Neutrophil (primary cell): Measurements from ENCODE around the gene NKG7.
"Not testable (repeated sequence)": the region's sequence is repeated elsewhere in the genome, so short reads cannot be mapped to it uniquely, and the experiment has no call there.

Source experiments
- H3K27ac ChIP-seq: fragments of 200-600 bp; sonication (generic); 2 replicates; pipeline ENCODE4 v1.5.1; 2016; ENCODE audit warnings: mild to moderate bottlenecking, moderate library complexity
- H3K27me3 ChIP-seq: fragments of 200-600 bp; sonication (generic); 2 replicates; pipeline ENCODE4 v1.6.0; 2016; ENCODE audit warnings: mild to moderate bottlenecking
- H3K36me3 ChIP-seq: fragments of 200-600 bp; sonication (generic); 2 replicates; pipeline ENCODE4 v1.5.1; 2017
- H3K4me1 ChIP-seq, 2 experiments: fragments of 200-600 bp in 1 of 2; sonication (generic) in 1 of 2; 1 replicate in 1 of 2; 2 replicates in 1 of 2; pipeline versions ENCODE4 v1.5.1 to v1.6.1; 2013 to 2016; ENCODE audit warnings: low read depth in 1 of 2, low read length in 1 of 2, mild to moderate bottlenecking in 1 of 2, moderate library complexity in 1 of 2; ENCODE audit not compliant: control insufficient read depth in 1 of 2, insufficient read depth in 1 of 2
- H3K4me3 ChIP-seq, 2 experiments: fragments of 200-600 bp in 1 of 2; sonication (generic) in 1 of 2; 1 replicate in 1 of 2; 2 replicates in 1 of 2; pipeline ENCODE4 v1.5.1; 2013 to 2016; ENCODE audit warnings: low read depth in 1 of 2, low read length in 1 of 2, mild to moderate bottlenecking in 1 of 2, moderate library complexity in 1 of 2
- H3K9me3 ChIP-seq: fragments of 200-600 bp; sonication (generic); 2 replicates; pipeline ENCODE4 v1.5.1; 2016
- TF ChIP-seq, protein P1 (sequence below): fragments of 200-600 bp; sonication (generic); IDR thresholded peaks from 2 replicates; pipeline ENCODE4 v1.5.1; 2016; ENCODE audit warnings: antibody characterized with exemption

The NKG7 gene, protein sequence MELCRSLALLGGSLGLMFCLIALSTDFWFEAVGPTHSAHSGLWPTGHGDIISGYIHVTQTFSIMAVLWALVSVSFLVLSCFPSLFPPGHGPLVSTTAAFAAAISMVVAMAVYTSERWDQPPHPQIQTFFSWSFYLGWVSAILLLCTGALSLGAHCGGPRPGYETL

DNA sequence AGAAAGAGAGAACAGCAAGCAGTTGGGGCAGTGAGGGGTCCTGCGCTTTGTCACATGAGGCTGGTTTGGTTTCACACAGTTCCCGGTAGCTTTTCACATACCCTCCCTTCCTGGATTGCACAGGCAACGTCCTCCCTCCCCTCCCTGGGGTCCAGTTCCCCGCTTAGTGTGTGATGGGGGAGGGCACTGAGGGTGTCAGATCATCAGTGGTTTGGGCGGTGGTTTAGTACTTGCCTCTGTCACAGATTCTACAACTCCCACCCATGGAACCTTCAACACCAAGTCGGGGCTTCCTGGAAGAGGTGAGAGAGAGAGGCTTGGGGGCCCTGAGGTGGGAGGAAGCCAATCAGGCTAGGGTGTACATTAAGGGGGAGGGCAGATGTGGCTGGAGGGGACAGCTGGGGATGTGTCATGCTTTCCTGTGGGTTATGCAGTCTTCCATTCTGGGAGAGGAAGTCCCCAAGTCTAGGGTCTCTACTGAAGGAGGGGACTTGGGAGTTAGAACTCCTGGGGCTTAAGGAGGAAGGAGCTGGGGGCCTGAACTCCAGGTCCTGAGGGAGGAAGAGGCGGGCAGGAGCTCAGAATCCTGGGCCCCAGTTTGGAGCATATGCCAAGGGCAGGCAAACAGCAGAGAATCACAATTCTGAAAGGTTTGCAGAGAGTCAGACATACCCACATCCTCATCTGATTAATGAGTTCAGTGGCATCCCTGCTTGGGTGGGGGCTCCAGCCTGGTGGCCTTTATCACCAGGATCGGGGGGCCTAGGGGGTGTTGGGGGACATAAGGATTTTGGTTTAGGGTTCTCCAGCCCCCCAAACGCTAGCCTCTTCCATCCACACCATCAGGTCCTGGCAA lies at the start of gene NKG7:
TSS of gene NKG7 (minus strand) at position 6 of the 856 bp plus-strand sequence. CDS start 119 bp downstream, outside the sequence.
- no peaks in the 10 kb centered on the region for H3K27me3 ChIP-seq
- H3K36me3 ChIP-seq, result no peaks in the 10 kb centered on the region
- peak within 1 kb of the TSS; percentile 85 for H3K27ac ChIP-seq
- no peaks in the 10 kb centered on the region for H3K9me3 ChIP-seq
- TF ChIP-seq, protein P1, sequence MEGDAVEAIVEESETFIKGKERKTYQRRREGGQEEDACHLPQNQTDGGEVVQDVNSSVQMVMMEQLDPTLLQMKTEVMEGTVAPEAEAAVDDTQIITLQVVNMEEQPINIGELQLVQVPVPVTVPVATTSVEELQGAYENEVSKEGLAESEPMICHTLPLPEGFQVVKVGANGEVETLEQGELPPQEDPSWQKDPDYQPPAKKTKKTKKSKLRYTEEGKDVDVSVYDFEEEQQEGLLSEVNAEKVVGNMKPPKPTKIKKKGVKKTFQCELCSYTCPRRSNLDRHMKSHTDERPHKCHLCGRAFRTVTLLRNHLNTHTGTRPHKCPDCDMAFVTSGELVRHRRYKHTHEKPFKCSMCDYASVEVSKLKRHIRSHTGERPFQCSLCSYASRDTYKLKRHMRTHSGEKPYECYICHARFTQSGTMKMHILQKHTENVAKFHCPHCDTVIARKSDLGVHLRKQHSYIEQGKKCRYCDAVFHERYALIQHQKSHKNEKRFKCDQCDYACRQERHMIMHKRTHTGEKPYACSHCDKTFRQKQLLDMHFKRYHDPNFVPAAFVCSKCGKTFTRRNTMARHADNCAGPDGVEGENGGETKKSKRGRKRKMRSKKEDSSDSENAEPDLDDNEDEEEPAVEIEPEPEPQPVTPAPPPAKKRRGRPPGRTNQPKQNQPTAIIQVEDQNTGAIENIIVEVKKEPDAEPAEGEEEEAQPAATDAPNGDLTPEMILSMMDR, result no peak
- H3K4me3 ChIP-seq, result peak within 1 kb of the TSS; percentile 24 to 48
- H3K4me1 ChIP-seq, result peaks cover 82 to 85% of the 10 kb centered on the region in 2 experiments

DNA sequence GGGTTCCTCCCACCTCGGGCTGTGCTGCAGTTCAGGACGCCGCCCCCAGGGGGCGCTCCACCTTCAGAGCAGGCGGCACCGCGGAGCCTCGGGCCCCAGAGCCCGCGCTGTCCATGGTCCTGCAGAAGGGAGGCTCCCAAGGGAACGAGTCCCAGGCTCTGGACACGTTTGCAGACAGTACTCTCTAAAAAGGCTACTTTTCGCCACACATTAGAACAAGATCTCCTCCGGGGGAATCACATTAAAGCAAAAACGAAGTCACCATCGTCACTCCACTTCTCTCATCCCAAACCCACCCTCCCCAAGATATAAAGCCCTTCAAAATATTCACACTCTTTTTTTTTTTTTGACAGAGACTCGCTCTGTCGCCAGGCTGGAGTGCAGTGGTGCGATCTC lies 49.6 kb upstream of the NKG7 start:
- Histone ChIP-seq H3K4me1 (peaks cover 32% of the 10 kb centered on the region in 2 experiments), H3K36me3 (no peaks in the 10 kb centered on the region), H3K27me3 (peaks cover 11% of the 10 kb centered on the region), H3K27ac (peak overlapping the region; percentile 33), H3K9me3 (no peaks in the 10 kb centered on the region), H3K4me3 (peak overlapping the region; percentile 35 to 60)
- TF ChIP-seq, protein P1, result peak; percentile 98

DNA sequence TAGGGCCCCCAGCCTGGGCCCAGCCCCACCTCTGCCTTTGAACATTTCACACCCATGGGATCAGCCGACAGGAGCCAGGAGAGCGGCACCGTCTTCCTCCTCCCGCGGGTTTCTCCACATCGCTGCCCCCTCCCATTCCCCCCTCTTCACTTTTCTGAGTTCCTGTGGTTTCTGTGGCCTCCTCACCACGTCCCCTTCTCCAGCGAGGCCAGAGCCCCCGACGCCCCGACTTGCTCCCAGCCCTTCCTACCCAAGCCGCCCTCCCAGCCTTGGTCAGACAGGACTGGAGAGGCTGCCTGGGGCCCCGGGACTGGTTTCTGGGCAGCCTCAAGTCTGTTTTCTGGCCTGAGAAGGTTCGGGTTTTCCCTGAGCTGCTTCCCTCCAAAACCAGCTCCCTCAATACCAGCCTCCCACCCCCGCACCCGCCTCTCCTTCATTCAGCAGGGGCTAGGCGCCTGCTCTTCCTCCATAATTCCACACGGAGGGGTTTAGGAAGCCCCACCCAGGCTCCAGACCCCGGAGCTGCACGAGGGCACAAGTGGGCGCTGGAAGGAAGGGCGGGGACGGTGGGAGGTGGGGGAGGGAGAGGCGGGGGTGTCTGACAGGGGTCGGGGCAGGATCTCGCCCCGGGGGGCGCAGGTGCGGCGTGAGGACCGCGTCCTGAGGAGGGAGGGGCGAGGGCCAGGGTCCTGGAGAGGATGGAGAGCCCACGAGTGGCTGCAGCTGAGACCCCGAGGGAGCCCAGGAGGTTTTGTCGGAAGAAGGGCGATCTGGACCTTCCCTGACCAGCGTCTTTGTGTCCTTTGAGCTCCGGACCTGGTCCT lies 49.0 kb upstream of the NKG7 start:
- no peaks in the 10 kb centered on the region for H3K9me3 ChIP-seq
- peak overlapping the region; percentile 35 to 60 for H3K4me3 ChIP-seq

DNA sequence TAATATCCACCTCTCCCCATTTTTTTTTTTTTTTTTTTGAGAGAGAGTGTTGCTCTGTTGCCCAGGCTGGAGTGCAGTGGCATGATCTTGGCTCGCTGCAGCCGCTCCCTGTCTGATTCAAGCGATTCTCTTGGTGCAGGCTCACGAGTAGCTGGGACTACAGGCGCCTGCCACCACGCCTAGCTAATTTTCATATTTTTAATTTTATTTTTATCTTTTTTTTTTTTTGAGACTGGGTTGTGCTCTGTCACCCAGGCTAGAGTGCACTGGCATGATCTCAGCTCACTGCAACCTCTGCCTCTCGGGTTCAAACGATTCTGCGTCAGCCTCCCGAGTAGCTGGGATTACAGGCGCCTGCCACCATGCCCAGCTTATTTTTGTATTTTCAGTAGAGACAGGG lies 48.1 kb upstream of the NKG7 start:
- H3K27ac ChIP-seq, H3K9me3 ChIP-seq, H3K4me3 ChIP-seq, H3K36me3 ChIP-seq: not testable (repeated sequence)
- H3K27me3 ChIP-seq, result peaks cover 11% of the 10 kb centered on the region
- peaks cover 43 to 45% of the 10 kb centered on the region in 2 experiments for H3K4me1 ChIP-seq

More for the DNA sequence above, 49.0 kb upstream of the NKG7 start:
- Histone ChIP-seq H3K27me3 (peaks cover 11% of the 10 kb centered on the region), H3K27ac (peak overlapping the region; percentile 33), H3K36me3 (no peaks in the 10 kb centered on the region), H3K4me1 (peaks cover 38 to 39% of the 10 kb centered on the region in 2 experiments)
- TF ChIP-seq, protein P1, result no peak

DNA sequence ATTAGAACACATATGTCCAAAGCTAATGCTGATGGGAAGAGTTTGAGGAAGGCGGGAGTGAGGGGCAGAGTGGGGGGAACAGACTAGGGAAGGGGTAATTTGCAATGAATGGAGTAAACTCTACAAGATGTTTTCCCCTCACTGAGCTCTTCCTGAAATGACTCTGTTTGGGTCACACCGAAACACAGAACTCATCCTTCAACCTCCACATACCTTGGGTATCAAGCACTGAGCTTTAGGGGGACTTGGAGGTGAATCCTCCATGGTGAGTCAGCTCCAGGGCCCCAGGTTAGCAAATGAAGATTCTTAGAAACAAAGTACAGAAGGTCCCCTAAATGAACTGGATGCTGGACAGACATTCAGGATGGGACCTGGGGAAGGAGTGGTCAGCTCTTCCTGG lies 46.3 kb upstream of the NKG7 start:
- H3K9me3 ChIP-seq, result no peaks in the 10 kb centered on the region
- peaks cover 43 to 45% of the 10 kb centered on the region in 2 experiments for H3K4me1 ChIP-seq
- TF ChIP-seq, protein P1, result no peak
- peaks cover 11% of the 10 kb centered on the region for H3K27me3 ChIP-seq
- H3K27ac ChIP-seq, result peak overlapping the region; percentile 98
- H3K36me3 ChIP-seq, result peaks cover 19% of the 10 kb centered on the region
- H3K4me3 ChIP-seq, result no peak overlapping the region
